ENCODE results near the gene SUN2. TPM values are rescaled to one million over a fixed set of nuclear protein-coding genes. Genes with fewer than 3 reads are reported as not detected.

SUN2 gene
- total and polyA plus RNA-seq, 10 of the 15 experiments (the other 5 are each of a cell fraction or from before 2014, with no cell fraction given), result 0.18 to 107 (median 35.9) TPM

DNA sequence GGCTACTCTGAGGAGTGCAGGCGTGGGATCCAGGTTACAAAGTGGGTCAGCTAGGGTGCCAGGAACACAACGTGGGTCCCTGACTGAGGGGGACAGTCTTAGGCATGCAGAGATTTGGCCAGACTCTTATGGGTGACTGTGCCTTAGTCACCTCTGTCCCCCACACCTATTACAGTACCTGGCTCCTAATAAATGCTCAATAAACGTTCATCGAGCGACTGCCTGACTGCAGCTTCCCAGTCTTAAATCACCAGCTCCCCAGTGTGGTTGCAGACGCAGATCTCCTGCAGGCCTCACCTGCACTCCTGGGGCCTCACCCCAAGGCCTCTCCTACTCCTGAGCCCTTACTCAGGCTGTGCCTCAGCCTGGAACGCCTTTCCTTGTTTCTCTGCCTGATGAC, 3.2 kb upstream of the SUN2 start (continued):
- TF ChIP-seq PRDM15 (CRISPR knock-in tag; IDR thresholded peaks at IDR 0.05) (no peak), E4F1 (IDR thresholded peaks at IDR 0.05; ENCODE audit: borderline replicate concordance, partially characterized antibody) (no peak), SIX5 (IDR thresholded peaks at IDR 0.05; ENCODE audit: low read depth, low read length, severe bottlenecking) (no peak), CBX5 (IDR thresholded peaks at IDR 0.05; ENCODE audit: low read depth) (no peak), NRF1 (conservative IDR thresholded peaks at IDR 0.05; ENCODE audit: low read depth, low read length) (no peak), SP1 (IDR thresholded peaks at IDR 0.05; ENCODE audit: low read depth, low read length) (no peak), RAD21 (IDR thresholded peaks at IDR 0.05; ENCODE audit: insufficient read depth, low read depth, low read length) (no peak), IRF5 (IDR thresholded peaks at IDR 0.05; ENCODE audit: borderline replicate concordance) (no peak), NR2F1 (conservative IDR thresholded peaks at IDR 0.05) (no peak)

All from GM12878 (cell line).